GM12864 (cell line): ENCODE data around the gene CACNA2D3.

ENCODE experiments used
- DNase-seq: peaks from one replicate; pipeline ENCODE4 v3.0.0-alpha.2; 2011; ENCODE audit warnings: low read depth
- H3K4me3 ChIP-seq: 2 replicates; pipeline ENCODE4 v1.5.1; 2011; ENCODE audit warnings: mild to moderate bottlenecking, low read depth, low read length, control low read depth
- TF ChIP-seq, protein P1 (sequence below): IDR thresholded peaks from 2 replicates; pipeline ENCODE4 v1.5.1; 2011; ENCODE audit warnings: low read depth, mild to moderate bottlenecking, moderate library complexity, low read length, control low read depth, inconsistent platforms; ENCODE audit errors: missing control alignments

The CACNA2D3 gene

DNA sequence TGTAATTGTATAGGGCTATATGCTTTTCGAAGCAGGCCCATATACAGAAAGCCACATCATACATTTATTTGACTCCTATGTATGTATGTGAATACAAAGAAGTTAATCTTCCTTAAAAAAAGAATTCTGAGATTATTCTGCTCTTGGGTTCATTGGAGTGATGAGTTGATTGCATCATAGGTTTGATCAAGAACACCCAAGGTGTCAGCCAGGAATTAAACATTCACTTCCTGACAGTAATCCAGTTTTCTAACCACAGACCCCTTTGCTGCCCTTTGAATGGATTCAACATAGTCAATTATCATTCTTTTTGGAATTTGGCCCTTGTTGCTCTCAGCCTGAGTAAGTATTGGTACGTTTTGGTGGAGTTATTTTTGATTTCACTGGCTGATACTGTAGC lies 225.6 kb downstream of the CACNA2D3 start:
- no peak for DNase-seq
- TF ChIP-seq, protein P1, sequence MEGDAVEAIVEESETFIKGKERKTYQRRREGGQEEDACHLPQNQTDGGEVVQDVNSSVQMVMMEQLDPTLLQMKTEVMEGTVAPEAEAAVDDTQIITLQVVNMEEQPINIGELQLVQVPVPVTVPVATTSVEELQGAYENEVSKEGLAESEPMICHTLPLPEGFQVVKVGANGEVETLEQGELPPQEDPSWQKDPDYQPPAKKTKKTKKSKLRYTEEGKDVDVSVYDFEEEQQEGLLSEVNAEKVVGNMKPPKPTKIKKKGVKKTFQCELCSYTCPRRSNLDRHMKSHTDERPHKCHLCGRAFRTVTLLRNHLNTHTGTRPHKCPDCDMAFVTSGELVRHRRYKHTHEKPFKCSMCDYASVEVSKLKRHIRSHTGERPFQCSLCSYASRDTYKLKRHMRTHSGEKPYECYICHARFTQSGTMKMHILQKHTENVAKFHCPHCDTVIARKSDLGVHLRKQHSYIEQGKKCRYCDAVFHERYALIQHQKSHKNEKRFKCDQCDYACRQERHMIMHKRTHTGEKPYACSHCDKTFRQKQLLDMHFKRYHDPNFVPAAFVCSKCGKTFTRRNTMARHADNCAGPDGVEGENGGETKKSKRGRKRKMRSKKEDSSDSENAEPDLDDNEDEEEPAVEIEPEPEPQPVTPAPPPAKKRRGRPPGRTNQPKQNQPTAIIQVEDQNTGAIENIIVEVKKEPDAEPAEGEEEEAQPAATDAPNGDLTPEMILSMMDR: no peak
- no peak overlapping the region for H3K4me3 ChIP-seq

DNA sequence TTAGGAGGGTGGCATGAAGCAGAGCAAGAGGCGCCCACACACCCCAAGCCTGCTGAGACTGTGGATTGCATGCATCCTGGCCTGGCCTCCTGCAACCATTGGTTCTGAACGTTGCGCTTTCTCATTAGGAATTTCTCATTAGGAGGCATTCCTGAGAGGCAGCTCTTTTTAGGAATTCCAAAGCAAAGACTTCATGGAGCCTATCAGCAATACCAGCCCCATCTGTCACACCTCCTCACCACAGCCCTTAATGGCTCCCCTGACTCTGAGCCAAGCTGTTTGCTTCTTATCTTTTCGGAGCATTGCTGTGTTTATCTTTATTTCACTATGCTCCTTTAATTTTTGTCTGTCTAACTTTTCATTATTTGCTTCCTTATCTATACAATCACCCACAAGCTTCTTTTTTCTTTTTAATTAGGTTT lies 226.9 kb downstream of the CACNA2D3 start:
- no peak for DNase-seq
- TF ChIP-seq, protein P1: no peak
- no peak overlapping the region for H3K4me3 ChIP-seq

DNA sequence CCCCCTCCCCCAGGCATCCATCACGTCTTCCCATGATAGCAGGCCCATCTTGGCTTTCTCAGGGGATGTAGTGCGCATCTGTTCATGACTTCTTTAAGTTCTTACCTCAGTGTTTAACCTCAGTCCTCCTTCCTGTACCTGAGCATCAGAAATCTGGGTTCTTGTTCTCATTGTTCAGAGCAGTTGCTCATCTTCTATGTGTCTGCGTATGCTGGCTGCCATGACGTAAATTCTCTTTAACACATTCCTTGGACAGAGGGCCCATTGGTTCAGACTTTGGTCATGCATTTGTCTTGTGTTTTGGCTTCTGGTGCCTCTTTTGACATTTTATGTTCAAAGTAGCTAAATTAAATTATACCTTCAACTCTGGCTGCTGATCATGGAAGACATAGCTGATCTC lies 227.3 kb downstream of the CACNA2D3 start:
- no peak for DNase-seq
- TF ChIP-seq, protein P1: no peak
- H3K4me3 ChIP-seq: no peak overlapping the region

DNA sequence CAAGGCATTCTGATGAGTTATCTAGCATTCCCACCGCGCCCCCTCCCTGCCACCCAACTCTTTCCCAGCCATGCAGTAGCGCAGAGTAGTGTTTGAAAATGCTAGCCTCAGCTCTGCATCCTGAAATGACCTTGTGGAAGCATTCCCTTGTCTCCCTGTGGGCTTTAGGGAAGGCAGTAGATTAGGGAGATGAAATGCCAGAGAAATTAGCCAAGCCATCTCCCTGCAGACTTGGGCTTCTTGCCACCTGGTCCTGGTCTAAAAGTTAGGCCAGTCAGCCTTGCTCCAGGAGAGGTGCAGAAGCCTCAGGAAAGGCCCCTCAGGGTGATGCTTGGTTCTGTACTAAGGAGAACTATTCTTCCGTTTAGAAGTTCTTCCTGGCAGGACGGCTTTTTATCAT lies 231.2 kb downstream of the CACNA2D3 start:
- no peak for DNase-seq
- TF ChIP-seq, protein P1: no peak
- H3K4me3 ChIP-seq: no peak overlapping the region

DNA sequence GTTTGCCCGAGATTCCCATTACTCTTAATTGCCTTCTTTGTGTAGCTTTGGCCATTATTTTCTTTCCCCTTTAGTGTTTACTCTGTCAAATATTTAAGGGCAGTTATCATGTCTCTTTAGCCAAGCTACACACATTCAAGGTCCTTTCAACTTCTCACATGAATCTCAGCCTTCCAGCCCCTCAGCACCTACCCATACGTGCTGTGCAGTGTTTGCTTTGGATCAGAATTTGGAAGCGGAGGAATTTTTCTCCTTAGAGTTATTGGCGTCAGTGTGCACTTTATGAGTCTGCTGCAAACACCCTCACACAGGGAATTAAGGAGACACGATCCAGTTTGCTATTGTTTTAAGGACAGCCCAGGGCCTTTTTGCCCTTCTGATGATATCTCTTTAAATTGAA lies 231.6 kb downstream of the CACNA2D3 start:
- DNase-seq: no peak
- TF ChIP-seq, protein P1: no peak
- H3K4me3 ChIP-seq: no peak overlapping the region

DNA sequence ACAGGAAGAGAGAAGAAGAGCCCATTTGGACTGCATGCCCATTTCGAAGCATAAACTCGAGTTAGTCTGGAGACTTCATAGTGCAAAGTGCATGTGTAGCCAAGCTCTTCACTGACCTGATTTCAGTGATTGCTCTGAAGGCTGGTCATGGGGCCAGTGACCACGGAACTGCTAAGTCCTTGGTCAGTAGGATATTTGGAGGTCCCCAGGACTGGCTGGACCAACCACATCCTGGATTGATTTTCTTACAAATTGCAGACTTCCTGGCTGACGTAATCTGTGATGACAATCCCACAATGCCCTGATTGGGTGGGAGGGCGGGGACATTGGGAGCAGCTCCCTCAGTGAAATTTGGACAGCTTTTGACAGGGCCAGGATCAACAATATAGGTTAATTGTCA lies 233.4 kb downstream of the CACNA2D3 start:
- no peak for DNase-seq
- no peak overlapping the region for H3K4me3 ChIP-seq
- TF ChIP-seq, protein P1: no peak

DNA sequence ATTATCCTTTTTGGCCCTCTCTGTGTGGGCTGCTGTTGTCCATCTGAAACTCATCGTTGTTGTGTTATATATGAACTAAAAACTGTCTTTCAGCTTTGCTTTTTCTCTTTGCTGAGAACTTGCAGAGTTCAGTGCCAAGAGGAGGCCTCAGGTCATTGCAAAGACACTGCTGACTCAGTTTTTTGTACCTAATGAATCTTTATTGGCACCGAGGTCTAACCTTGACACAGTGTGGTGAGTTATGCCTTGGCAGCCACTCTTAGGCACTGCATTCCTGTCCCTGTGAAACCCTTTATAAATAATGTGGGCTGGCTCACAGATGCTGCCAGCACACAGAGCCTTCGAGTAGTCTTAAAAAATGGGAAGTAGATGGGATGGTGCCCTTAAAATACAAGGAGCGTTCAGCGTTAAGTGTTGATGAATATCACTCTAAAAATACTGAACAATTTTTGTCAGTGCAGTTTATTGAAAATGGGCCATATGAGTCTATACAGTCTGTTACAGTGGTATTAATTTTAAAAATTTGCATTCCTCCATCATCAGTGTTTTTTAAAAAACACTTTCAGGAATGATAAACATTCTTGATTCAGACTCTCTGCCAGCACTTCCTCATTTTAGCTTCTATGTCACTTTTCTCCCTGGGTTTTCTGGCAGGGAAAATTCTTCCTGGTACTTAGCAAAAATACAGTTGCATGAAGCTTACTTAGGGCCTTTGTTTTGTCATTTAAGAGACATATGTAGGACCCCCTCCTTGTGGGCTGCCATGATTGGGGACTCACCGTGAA lies 234.1 kb downstream of the CACNA2D3 start:
- TF ChIP-seq, protein P1: no peak
- no peak overlapping the region for H3K4me3 ChIP-seq
- DNase-seq: no peak
